ENCODE data around the gene RGL3. TPM values are rescaled to one million over a fixed set of nuclear protein-coding genes. Genes with fewer than 3 reads are reported as not detected.

RGL3 gene
- total RNA-seq, 1 donor from 2014 or later, result 0.30 TPM

DNA sequence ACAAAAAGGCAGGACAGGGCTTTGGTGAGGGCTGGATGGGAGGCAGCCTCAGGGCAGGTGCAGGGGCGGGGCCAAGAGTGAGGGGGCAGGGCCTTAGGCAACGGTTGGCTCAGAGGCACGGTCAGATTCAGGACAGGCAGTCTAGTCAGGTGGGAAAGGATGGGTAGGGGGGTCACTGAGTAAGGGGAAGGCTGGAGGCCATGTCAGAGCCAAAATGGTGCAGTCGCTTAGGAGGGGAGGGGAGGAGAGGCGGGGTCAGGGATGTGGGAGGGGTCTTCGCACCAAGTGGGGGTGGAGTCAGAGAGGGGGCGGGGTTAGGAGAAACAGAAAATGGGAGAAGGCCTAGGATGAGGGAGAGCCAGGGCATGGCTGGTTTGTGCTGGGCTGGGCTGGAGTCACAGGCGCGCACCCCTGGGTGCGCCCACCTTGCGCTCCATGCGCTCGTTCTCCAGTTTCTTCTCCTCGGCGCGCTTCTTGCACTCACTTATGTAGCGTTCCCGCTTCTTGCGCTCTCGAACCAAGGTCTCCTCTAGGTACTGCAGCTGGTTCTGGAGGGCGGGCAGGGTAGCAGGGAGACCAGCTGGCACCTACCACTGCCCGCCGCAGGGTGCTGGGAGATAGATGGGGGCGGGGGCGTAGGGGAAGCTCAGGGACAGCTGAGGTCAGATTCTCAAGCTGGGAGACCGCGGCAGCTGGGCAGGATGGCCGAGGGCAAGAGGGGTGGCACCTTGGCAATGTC is 6.8 kb upstream of the RGL3 start:
- TF ChIP-seq, protein P1, sequence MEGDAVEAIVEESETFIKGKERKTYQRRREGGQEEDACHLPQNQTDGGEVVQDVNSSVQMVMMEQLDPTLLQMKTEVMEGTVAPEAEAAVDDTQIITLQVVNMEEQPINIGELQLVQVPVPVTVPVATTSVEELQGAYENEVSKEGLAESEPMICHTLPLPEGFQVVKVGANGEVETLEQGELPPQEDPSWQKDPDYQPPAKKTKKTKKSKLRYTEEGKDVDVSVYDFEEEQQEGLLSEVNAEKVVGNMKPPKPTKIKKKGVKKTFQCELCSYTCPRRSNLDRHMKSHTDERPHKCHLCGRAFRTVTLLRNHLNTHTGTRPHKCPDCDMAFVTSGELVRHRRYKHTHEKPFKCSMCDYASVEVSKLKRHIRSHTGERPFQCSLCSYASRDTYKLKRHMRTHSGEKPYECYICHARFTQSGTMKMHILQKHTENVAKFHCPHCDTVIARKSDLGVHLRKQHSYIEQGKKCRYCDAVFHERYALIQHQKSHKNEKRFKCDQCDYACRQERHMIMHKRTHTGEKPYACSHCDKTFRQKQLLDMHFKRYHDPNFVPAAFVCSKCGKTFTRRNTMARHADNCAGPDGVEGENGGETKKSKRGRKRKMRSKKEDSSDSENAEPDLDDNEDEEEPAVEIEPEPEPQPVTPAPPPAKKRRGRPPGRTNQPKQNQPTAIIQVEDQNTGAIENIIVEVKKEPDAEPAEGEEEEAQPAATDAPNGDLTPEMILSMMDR (conservative IDR thresholded peaks at IDR 0.05), result no peak

DNA sequence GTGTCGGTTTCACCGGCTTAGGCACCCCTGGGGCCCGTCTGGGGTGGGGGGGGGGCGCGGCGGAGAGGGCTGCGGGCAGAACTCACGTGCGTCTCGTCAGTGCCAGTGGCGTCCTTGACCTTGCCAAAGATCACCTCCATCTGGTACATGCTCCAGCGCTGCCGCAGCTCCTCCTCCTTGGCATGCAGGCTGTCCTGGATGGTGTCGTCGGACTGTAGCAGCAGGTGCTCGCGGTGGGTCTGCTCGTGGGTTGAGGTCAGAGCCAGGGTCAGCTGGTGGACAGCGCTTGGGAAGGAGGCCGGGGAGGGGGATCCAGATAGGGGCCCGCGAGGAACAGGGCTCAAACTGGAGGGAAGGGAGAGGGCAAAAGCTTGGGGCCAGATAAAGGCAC is 4.7 kb upstream of the RGL3 start:
- Mint-ChIP-seq H3K4me1 (peaks cover 14% of the 10 kb centered on the region), H3K27me3 (ENCODE audit: low read depth) (peaks cover 54% of the 10 kb centered on the region), H3K4me3 (no peak overlapping the region), H3K36me3 (ENCODE audit: low read depth) (no peaks in the 10 kb centered on the region), H3K27ac (ENCODE audit: unreplicated experiment) (no peak overlapping the region), H3K9me3 (no peaks in the 10 kb centered on the region)
- DNase-seq (ENCODE audit: low read depth, low spot score), result no peak
- TF ChIP-seq, protein P1 (conservative IDR thresholded peaks at IDR 0.05), result no peak

More for the DNA sequence above, 6.8 kb upstream of the RGL3 start:
- Mint-ChIP-seq H3K4me3 (no peak overlapping the region), H3K27me3 (ENCODE audit: low read depth) (peaks cover 33% of the 10 kb centered on the region), H3K9me3 (no peaks in the 10 kb centered on the region), H3K36me3 (ENCODE audit: low read depth) (no peaks in the 10 kb centered on the region), H3K4me1 (peaks cover 7% of the 10 kb centered on the region), H3K27ac (ENCODE audit: unreplicated experiment) (no peak overlapping the region)
- no peak for DNase-seq (ENCODE audit: low read depth, low spot score)

DNA sequence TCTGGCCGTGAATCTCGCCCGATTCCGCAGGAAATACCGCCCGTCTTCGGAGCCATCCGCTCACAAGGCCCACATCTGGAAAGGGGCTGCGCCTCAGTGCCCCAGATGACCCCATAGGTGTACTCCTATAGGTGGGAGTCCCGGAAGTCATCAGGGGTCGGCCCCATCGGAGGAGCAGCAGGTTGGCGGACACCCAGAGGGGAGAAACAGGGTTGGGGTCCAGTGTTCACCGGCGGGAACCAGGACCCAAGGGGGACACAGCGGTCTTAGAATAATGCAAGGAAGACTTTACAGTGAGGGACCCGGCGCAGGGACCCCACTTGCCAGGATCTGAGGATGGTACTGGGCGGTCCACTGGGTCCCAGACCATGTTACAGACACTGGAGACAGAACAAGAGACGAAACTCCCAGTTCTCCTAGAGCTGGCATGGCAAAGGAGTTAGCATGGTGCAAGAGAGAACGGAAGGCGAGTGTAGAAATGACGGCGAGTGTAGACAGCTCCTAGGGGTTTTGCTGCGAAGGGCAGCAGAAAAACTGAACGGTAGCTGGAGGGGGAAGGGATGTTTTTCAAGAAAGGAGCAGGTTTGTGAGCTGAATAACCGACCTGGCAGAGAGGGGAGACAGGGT is 4.2 kb upstream of the RGL3 start:
- Mint-ChIP-seq H3K9me3 (no peaks in the 10 kb centered on the region), H3K4me3 (no peak overlapping the region), H3K27me3 (ENCODE audit: low read depth) (peaks cover 60% of the 10 kb centered on the region), H3K27ac (ENCODE audit: unreplicated experiment) (no peak overlapping the region), H3K4me1 (peaks cover 14% of the 10 kb centered on the region), H3K36me3 (ENCODE audit: low read depth) (no peaks in the 10 kb centered on the region)
- DNase-seq (ENCODE audit: low read depth, low spot score), result no peak
- TF ChIP-seq, protein P1 (conservative IDR thresholded peaks at IDR 0.05), result no peak

DNA sequence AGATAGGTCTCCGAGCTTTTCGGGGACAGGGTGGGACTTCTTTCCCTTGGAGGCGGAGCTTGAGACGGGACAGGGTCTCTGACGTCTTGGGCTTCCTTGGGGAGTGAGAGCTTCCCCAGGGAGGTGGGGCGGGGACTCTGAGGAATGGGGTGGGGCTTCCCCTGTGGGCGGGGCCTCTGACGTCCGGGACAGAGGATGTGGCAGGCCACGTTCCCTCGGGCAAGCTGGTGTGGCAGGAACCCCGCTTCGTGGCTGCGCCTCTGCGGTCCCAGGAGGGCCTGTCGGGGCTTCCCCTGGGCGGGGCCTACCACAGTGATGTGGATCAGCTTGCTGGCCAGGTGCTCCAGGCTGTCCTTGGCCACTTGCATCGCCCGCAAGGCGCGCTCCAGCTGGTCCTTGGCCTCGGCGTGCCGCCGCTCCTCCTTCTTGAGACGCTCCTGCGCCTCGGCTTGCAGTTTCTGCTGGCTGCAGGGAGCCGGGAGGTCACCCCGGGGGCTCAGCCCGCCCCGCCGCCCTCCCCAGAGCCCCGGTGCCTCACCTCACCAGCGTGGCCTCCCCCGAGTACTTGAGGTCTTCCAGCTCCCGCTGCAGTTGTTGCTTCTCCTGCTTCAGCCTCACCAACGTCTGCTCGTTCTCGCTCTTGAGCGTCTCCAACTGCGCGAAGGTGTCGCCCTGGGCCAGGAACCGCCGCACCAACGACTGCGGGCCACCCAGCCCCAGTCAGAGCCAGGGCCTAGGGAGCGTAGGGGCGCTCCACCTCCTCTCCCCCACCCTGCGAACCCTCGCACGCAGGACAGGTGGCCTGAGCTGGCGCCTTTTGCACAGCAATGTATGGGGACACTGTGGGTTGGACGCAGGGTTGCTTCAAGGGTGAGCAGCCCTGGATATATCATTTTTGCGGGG is 3.3 kb upstream of the RGL3 start:
- DNase-seq (ENCODE audit: low read depth, low spot score), result peak; percentile 26
- Mint-ChIP-seq H3K4me1 (peaks cover 14% of the 10 kb centered on the region), H3K27me3 (ENCODE audit: low read depth) (peaks cover 68% of the 10 kb centered on the region), H3K4me3 (no peak overlapping the region), H3K36me3 (ENCODE audit: low read depth) (no peaks in the 10 kb centered on the region), H3K9me3 (no peaks in the 10 kb centered on the region), H3K27ac (ENCODE audit: unreplicated experiment) (no peak overlapping the region)
- TF ChIP-seq, protein P1 (conservative IDR thresholded peaks at IDR 0.05), result no peak

- Mint-ChIP-seq H3K27me3 (ENCODE audit: low read depth) (peaks cover 77% of the 10 kb centered on the region), H3K4me1 (peaks cover 14% of the 10 kb centered on the region), H3K4me3 (peak overlapping the region; percentile 38), H3K27ac (ENCODE audit: unreplicated experiment) (no peak overlapping the region), H3K9me3 (no peaks in the 10 kb centered on the region), H3K36me3 (ENCODE audit: low read depth) (no peaks in the 10 kb centered on the region)
- TF ChIP-seq, protein P1 (conservative IDR thresholded peaks at IDR 0.05), result no peak
- DNase-seq (ENCODE audit: low read depth, low spot score), result peak; percentile 29
Observed at GRCh38 chr19:11421371-11422098, 2.4 kb upstream of the RGL3 start.

All from neural crest cell (in vitro differentiated cells).